PC-9 (cell line): ENCODE data around the gene SLC12A6.

ENCODE experiments used
- EZH2 ChIP-seq: fragments of 200-600 bp; sonication (generic); IDR thresholded peaks from 2 replicates; pipeline ENCODE4 v1.8.0; 2017; ENCODE audit warnings: antibody characterized with exemption, low read depth
- TF ChIP-seq, protein P1 (sequence below): fragments of 200-600 bp; sonication (generic); conservative IDR thresholded peaks from 2 replicates; pipeline ENCODE4 v1.6.1; 2017; ENCODE audit warnings: mixed run types, antibody characterized with exemption, mild to moderate bottlenecking, moderate library complexity

DNA sequence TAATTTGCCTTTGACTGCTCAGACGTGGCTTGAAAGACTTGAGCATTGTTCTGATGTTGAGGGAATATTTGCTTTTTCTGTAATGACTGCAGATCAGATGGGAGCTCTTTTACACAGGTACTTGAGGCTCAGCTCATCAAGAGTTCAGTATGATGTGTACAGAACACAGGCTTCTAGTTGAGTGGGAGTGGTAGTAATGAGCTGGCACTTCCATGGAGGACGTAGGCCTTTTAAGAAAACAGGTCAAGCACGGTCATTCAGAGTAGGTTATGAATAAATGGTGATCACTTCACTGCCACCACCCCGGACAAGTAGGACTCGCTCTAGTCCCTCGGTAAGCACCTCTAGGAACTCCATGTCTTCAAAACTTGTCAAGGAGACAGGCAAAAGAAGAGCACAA lies 104.0 kb downstream of the SLC12A6 start:
- TF ChIP-seq, protein P1, sequence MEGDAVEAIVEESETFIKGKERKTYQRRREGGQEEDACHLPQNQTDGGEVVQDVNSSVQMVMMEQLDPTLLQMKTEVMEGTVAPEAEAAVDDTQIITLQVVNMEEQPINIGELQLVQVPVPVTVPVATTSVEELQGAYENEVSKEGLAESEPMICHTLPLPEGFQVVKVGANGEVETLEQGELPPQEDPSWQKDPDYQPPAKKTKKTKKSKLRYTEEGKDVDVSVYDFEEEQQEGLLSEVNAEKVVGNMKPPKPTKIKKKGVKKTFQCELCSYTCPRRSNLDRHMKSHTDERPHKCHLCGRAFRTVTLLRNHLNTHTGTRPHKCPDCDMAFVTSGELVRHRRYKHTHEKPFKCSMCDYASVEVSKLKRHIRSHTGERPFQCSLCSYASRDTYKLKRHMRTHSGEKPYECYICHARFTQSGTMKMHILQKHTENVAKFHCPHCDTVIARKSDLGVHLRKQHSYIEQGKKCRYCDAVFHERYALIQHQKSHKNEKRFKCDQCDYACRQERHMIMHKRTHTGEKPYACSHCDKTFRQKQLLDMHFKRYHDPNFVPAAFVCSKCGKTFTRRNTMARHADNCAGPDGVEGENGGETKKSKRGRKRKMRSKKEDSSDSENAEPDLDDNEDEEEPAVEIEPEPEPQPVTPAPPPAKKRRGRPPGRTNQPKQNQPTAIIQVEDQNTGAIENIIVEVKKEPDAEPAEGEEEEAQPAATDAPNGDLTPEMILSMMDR, result no peak
- TF ChIP-seq EZH2, result no peak
